ENCODE data around the gene LYPD1. TPM values are rescaled to one million over a fixed set of nuclear protein-coding genes. Genes with fewer than 3 reads are reported as not detected.

Gene LYPD1
- total RNA-seq, 1 donor: not detected

- Histone ChIP-seq H3K4me1 (ENCODE audit: insufficient read depth, low read length) (no peaks in the 10 kb centered on the region), H3K9me3 (ENCODE audit: low read depth, low read length) (no peaks in the 10 kb centered on the region), H3K27me3 (ENCODE audit: insufficient read depth, low read length) (no peaks in the 10 kb centered on the region), H3K4me3 (ENCODE audit: low read length) (no peak overlapping the region)
These were observed 48.7 kb downstream of the LYPD1 start for GRCh38 chr2:132621131-132621875.

- H3K4me1 ChIP-seq (ENCODE audit: insufficient read depth, low read length): no peaks in the 10 kb centered on the region
- H3K9me3 ChIP-seq (ENCODE audit: low read depth, low read length): no peaks in the 10 kb centered on the region
- H3K27me3 ChIP-seq (ENCODE audit: insufficient read depth, low read length): no peaks in the 10 kb centered on the region
- no peak overlapping the region for H3K4me3 ChIP-seq (ENCODE audit: low read length)
These were observed 49.9 kb downstream of the LYPD1 start for GRCh38 chr2:132620115-132620514.

DNA sequence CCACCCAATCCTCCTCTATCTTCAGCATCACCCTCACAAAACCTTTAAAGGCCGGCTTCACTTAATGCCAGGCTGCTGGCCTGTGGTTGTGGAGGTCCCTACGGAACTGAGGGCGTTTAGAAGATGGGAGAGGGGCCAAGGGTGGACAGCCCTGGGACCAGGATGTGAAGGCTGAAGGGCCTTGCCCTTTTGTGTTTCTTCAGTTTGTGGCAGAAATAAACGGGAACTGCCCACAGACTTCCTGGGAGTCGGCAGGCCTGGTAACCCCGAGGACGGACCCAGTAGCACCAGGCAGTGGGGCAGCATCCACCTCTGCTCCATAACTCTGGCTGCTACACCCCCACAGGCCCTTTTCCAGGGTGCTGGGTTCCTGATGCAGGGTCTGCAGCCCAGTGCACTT lies 51.3 kb downstream of the LYPD1 start:
- Histone ChIP-seq H3K4me1 (ENCODE audit: insufficient read depth, low read length) (no peaks in the 10 kb centered on the region), H3K27me3 (ENCODE audit: insufficient read depth, low read length) (no peaks in the 10 kb centered on the region), H3K4me3 (ENCODE audit: low read length) (no peak overlapping the region), H3K9me3 (ENCODE audit: low read depth, low read length) (no peaks in the 10 kb centered on the region)

- Histone ChIP-seq H3K4me3 (ENCODE audit: low read length) (no peak overlapping the region), H3K4me1 (ENCODE audit: insufficient read depth, low read length) (no peaks in the 10 kb centered on the region), H3K27me3 (ENCODE audit: insufficient read depth, low read length) (no peaks in the 10 kb centered on the region), H3K9me3 (ENCODE audit: low read depth, low read length) (no peaks in the 10 kb centered on the region)
These were observed 52.0 kb downstream of the LYPD1 start for GRCh38 chr2:132617989-132618388.

DNA sequence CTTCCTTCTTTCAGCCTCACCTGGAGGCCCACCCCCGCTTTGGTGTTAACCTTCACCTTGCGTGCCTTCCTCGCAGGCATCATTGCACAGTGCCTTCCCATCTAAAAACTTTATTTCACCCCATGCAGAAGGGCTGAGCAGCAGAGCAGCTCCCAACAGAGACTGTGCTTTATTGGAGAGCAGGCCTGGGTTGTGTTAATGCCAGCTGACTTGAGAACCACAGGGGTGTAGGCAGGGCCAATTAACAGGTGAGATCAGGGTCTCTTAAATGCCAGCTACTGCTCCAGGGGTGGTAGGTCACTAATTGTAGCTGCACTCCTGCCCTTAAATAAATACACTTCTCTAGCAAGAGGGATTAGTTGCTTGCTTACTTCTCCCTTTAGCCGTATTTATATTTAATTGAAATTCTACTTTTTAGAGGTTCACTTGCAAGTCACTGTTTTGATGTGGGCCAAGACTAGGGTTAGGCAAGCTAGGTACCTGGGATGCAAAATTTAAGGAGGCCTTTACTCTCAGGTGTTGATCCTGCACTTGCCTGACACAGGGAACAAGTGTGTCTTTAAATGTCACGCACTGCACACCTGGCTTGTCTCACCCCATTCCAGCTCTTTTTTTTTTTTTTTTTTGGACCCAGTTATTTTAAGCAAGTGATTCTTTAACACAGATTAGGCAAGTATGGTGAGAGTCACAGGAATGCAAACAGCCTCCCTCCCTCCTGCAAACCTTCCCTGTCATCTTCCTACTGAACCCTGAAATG lies 54.5 kb downstream of the LYPD1 start:
- H3K4me3 ChIP-seq (ENCODE audit: low read length): no peak overlapping the region
- H3K9me3 ChIP-seq (ENCODE audit: low read depth, low read length): no peaks in the 10 kb centered on the region
- H3K4me1 ChIP-seq (ENCODE audit: insufficient read depth, low read length): no peaks in the 10 kb centered on the region
- H3K27me3 ChIP-seq (ENCODE audit: insufficient read depth, low read length): no peaks in the 10 kb centered on the region

DNA sequence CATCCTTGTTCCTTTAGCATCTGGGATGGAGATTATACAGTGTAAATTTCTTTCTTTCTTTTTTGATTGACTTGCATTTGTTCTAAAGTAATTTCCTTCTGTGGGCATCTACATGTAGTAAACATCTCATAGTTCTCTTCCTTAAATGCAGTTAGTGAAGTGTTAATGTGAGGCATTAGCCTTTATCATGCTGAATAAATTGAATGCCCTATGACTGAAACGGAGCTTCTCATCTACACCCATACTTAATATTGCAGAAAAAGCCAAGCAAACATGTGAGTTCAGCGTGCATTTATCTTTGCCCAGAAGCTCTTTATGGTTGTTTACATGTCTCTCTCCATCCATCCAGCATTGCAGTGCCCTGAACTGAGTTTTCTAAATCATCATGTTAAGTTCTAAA lies 58.3 kb downstream of the LYPD1 start:
- no peaks in the 10 kb centered on the region for H3K27me3 ChIP-seq (ENCODE audit: insufficient read depth, low read length)
- H3K4me1 ChIP-seq (ENCODE audit: insufficient read depth, low read length): no peaks in the 10 kb centered on the region
- H3K9me3 ChIP-seq (ENCODE audit: low read depth, low read length): no peaks in the 10 kb centered on the region
- no peak overlapping the region for H3K4me3 ChIP-seq (ENCODE audit: low read length)

GRCh38 chr2:132609101-132609890 lies 60.7 kb downstream of the LYPD1 start:
- H3K27me3 ChIP-seq (ENCODE audit: insufficient read depth, low read length): no peaks in the 10 kb centered on the region
- H3K9me3 ChIP-seq (ENCODE audit: low read depth, low read length): no peaks in the 10 kb centered on the region
- H3K4me3 ChIP-seq (ENCODE audit: low read length): no peak overlapping the region
- H3K4me1 ChIP-seq (ENCODE audit: insufficient read depth, low read length): no peaks in the 10 kb centered on the region

DNA sequence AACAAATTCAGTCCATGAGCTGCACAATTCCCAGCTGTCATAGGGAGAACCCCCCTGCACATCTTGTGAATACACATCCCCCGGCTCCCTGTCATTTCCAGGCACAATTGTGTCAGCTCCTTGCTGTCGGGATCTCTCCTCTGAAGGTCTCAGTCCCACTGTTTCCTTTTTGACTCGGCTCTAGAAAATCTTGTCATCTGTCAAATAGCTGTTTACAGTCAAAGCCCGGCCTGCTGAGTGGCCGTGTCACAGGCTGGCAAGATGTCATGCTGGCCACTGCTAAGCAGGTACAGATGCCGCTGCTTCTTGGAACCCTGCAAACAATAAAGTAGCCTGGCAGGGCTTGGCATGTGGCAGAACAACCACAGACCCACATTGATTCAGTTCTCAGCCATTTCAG lies 61.7 kb downstream of the LYPD1 start:
- Histone ChIP-seq H3K27me3 (ENCODE audit: insufficient read depth, low read length) (no peaks in the 10 kb centered on the region), H3K4me3 (ENCODE audit: low read length) (no peak overlapping the region), H3K4me1 (ENCODE audit: insufficient read depth, low read length) (no peaks in the 10 kb centered on the region), H3K9me3 (ENCODE audit: low read depth, low read length) (no peaks in the 10 kb centered on the region)

DNA sequence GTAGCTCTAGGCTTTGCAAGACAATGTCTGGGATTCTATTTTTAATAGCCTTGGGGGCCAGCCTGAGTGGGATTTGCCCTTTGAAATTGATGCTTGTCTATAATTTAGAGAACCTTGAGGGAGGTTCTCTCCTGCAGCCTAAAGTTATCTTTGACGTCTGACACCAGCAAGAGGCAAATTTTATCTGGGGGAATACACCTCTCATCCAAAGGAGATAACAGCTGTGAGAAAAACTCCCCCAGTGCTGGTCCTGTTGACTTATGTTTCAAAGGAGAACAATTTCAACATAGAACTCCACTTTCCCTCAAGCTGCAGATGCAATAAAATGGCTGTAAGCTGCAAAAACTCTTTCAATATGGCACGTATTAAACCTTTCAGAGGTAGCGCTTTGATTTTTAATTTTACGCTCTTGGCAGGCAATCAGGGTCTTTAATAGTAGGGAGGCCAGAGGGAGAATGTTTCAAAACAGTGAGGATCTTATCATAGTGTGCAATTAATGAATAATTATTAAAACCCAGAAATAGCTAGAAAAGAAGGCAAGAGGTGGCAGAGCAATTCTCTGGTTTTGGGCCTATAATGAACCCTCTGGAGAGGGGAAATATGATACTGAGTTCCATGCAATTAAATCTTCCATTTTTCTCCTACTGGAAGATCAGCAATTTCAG lies 62.4 kb downstream of the LYPD1 start:
- Histone ChIP-seq H3K4me3 (ENCODE audit: low read length) (no peak overlapping the region), H3K4me1 (ENCODE audit: insufficient read depth, low read length) (no peaks in the 10 kb centered on the region), H3K27me3 (ENCODE audit: insufficient read depth, low read length) (no peaks in the 10 kb centered on the region), H3K9me3 (ENCODE audit: low read depth, low read length) (no peaks in the 10 kb centered on the region)

DNA sequence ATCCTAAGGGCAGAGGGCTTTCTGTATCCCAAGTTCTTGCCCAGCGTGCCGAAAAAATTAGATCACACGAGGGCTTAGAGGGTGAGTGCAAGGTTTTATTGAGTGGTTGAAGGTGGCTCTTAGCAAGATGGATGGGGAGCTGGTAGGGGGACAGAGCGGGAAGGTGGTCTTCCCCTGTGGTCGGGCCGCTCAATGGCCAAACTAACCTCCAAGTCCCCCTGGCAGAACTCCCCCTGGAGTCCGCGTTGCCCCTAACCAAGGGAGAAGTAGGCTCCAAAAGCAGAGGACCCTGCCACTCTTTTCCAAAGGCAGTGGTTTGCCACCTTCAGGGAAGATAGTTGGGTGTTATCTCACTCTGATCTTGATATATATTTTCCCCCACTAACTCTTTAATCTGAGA lies 63.4 kb downstream of the LYPD1 start:
- H3K4me3 ChIP-seq (ENCODE audit: low read length): no peak overlapping the region
- H3K27me3 ChIP-seq (ENCODE audit: insufficient read depth, low read length): no peaks in the 10 kb centered on the region
- H3K4me1 ChIP-seq (ENCODE audit: insufficient read depth, low read length): no peaks in the 10 kb centered on the region
- no peaks in the 10 kb centered on the region for H3K9me3 ChIP-seq (ENCODE audit: low read depth, low read length)

DNA sequence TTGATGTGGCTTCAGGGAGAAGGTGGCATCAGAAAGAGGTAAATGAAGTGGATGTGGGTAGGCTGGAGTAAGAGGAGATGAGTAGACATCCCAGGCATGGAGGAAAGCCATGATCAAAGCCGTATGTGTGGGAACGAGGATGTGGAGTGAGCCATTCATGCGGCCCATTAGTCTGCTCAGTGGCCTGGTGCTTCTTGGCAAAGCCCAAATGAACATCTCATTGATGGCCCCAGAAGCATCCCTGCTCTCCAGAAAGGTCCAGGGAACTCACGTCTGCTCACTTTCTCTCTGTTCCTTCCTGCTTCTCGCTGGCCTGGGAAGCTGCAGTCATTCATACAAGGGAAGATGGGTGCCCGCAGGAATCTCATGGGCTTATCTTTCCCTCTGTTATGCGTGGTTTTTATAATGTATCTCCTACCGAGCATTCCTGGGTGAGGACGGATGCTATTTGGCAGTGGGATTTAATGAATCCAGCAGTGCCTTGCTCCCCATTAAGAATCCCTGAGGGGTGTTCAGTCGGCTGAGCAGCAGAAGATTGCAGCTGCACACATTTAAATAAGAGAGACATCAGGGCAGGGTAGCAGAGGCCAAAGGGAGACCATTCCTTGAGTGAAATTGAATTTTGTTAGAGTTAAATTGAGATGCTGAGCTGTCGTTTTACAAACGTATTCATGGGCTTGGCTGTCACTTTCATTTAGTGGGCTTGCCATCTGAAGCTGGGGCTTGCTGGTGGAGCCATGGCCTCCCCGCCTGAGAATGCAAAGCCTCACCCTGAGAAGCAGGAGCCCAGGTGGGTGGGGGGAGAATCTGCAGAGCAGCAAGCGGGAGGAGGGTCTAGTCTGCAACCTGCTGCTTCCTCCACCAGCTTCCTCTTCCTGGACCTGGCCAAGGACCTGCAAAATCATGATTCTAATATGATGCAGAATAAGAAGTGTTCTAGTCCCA lies 64.5 kb downstream of the LYPD1 start:
- Histone ChIP-seq H3K27me3 (ENCODE audit: insufficient read depth, low read length) (no peaks in the 10 kb centered on the region), H3K9me3 (ENCODE audit: low read depth, low read length) (no peaks in the 10 kb centered on the region), H3K4me1 (ENCODE audit: insufficient read depth, low read length) (no peaks in the 10 kb centered on the region), H3K4me3 (ENCODE audit: low read length) (no peak overlapping the region)

DNA sequence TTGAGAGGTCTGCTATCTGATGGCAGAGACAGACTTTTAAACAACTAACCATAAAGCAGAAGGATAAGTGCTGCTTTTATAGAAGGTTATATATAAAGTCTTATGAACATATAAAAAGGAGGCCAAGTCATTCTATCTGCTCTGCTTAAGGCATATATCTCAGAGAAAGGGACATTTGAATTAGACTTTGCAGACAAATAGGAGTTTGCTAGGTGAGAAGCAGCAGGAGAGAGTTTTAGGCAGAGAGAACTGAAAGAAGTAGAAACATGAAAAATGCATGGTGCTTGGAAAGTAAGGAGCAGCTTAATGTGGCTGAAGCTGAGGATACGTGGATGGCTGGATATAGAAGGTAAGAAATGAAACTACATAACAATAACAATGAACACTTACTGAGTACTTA lies 65.4 kb downstream of the LYPD1 start:
- Histone ChIP-seq H3K9me3 (ENCODE audit: low read depth, low read length) (no peaks in the 10 kb centered on the region), H3K27me3 (ENCODE audit: insufficient read depth, low read length) (no peaks in the 10 kb centered on the region), H3K4me1 (ENCODE audit: insufficient read depth, low read length) (no peaks in the 10 kb centered on the region), H3K4me3 (ENCODE audit: low read length) (no peak overlapping the region)

- Histone ChIP-seq H3K27me3 (ENCODE audit: insufficient read depth, low read length) (no peaks in the 10 kb centered on the region), H3K4me3 (ENCODE audit: low read length) (no peak overlapping the region), H3K4me1 (ENCODE audit: insufficient read depth, low read length) (no peaks in the 10 kb centered on the region), H3K9me3 (ENCODE audit: low read depth, low read length) (no peaks in the 10 kb centered on the region)
These were observed 70.4 kb downstream of the LYPD1 start for GRCh38 chr2:132599556-132599955.

DNA sequence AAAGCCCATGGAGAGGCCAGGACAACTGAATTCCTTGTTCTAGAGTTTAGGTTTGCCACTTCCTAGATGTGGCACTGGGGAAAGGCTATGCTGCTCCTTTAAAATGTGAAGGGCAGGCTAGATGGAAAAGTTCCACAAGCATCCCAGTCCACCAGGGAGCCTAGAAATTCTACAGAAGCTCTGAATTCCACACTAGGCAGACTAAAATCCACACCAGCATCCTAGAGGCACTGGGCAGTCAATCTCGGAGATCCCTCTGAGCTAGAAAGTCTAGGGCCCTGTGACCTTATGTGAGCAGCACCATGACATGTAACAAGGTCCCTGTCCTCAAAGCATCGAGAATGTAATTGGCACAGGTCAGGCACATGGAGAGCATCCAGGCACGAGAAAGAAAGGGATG lies 71.5 kb downstream of the LYPD1 start:
- Histone ChIP-seq H3K27me3 (ENCODE audit: insufficient read depth, low read length) (no peaks in the 10 kb centered on the region), H3K9me3 (ENCODE audit: low read depth, low read length) (no peaks in the 10 kb centered on the region), H3K4me3 (ENCODE audit: low read length) (no peak overlapping the region), H3K4me1 (ENCODE audit: insufficient read depth, low read length) (no peaks in the 10 kb centered on the region)

Data from mononuclear cell (primary cell).